ENCODE measurements around the gene APH1B. TPM values are rescaled to one million over a fixed set of nuclear protein-coding genes. Genes with fewer than 3 reads are reported as not detected.
"Not testable (repeated sequence)": the region's sequence is repeated elsewhere in the genome, so short reads cannot be mapped to it uniquely, and the experiment has no call there.

Gene APH1B
- total RNA-seq, 4 donors from 2014 or later: 0.80 to 9.7 (median 7.1) TPM

DNA sequence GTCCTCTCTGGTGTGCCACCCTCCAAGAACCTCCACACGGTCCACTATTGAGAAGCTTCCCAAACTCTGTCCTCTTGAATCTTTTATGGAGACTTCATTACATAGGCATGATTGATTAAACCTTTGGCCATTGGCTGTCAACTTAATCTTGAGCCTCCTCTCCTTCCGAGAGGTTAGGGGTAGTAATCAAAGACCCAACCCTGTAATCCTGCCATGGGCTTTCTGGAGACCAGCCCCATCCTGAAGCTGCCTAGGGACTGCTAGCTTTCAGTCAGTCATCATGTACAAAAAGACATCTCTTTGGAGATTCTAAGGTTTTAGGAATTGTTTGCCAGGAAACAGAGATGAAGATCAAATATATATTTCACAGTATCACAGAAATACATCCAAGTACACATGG, 37.0 kb downstream of the APH1B start:
- Histone ChIP-seq H3K36me3 (no peaks in the 10 kb centered on the region), H3K27ac (no peak overlapping the region), H3K9me3 (no peaks in the 10 kb centered on the region), H3K4me3 (no peak overlapping the region), H3K27me3 (no peaks in the 10 kb centered on the region), H3K4me1 (peaks cover 0 to 12% (median 3%) of the 10 kb centered on the region in 4 donors)
- TF ChIP-seq, protein P1, sequence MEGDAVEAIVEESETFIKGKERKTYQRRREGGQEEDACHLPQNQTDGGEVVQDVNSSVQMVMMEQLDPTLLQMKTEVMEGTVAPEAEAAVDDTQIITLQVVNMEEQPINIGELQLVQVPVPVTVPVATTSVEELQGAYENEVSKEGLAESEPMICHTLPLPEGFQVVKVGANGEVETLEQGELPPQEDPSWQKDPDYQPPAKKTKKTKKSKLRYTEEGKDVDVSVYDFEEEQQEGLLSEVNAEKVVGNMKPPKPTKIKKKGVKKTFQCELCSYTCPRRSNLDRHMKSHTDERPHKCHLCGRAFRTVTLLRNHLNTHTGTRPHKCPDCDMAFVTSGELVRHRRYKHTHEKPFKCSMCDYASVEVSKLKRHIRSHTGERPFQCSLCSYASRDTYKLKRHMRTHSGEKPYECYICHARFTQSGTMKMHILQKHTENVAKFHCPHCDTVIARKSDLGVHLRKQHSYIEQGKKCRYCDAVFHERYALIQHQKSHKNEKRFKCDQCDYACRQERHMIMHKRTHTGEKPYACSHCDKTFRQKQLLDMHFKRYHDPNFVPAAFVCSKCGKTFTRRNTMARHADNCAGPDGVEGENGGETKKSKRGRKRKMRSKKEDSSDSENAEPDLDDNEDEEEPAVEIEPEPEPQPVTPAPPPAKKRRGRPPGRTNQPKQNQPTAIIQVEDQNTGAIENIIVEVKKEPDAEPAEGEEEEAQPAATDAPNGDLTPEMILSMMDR (IDR thresholded peaks at IDR 0.05): no peak
- TF ChIP-seq POLR2A (IDR thresholded peaks at IDR 0.05): no peak
- no peak for TF ChIP-seq POLR2AphosphoS5 (IDR thresholded peaks at IDR 0.05)
- no peak for TF ChIP-seq EP300 (IDR thresholded peaks at IDR 0.05; ENCODE audit: low read depth)
- in situ Hi-C loops (cut with MboI; ENCODE audit: low pct_ligation_motif_present in 1 of 4, low pct_unique_long_range_greater_than_20kb in 1 of 4, low sequenced_read_pairs in 3 of 4) (no loop called here), intact Hi-C loops (cut with DNase I; ENCODE audit: low total_unique reads) (no loop called here)
- DNase-seq: no peak
- 74 to 100% methylated on average over 1 to 2 of the region's 2 CpGs for WGBS, 2 donors (ENCODE audit: low coverage in 1 of 2)

DNA sequence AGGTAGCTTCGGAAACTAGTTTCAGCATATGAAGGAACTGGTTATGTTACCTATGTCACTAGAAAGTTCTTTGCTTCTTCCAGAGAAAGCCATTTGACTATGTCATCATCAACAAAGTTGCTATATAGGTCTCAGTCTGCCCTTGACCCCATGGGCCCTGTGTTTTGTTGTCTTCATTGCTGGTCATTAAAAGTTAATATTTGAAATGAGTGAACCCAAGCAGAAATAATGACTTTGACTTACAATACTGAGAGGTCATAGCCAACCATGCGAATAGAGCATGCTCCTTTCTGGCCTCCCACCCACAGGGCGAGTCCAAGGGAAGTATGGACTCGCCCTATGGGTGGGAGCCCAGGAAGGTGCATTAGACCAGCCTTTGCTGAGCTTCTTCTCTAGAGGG, 40.9 kb downstream of the APH1B start:
- H3K36me3 ChIP-seq: no peaks in the 10 kb centered on the region
- 87 to 100% methylated on average over 3 to 4 of the region's 4 CpGs for WGBS, 2 donors (ENCODE audit: low coverage in 1 of 2)
- in situ Hi-C loops (cut with MboI; ENCODE audit: low pct_ligation_motif_present in 1 of 4, low pct_unique_long_range_greater_than_20kb in 1 of 4, low sequenced_read_pairs in 3 of 4): no loop called here
- peak overlapping the region in 1 of 4 donors; percentile 31 for H3K27ac ChIP-seq
- H3K4me1 ChIP-seq: peaks cover 0 to 11% (median 3%) of the 10 kb centered on the region in 4 donors
- TF ChIP-seq POLR2A (IDR thresholded peaks at IDR 0.05): no peak
- no peaks in the 10 kb centered on the region for H3K9me3 ChIP-seq
- no peaks in the 10 kb centered on the region for H3K27me3 ChIP-seq
- intact Hi-C loops (cut with DNase I; ENCODE audit: low total_unique reads): no loop called here
- H3K4me3 ChIP-seq: no peak overlapping the region
- no peak for DNase-seq

DNA sequence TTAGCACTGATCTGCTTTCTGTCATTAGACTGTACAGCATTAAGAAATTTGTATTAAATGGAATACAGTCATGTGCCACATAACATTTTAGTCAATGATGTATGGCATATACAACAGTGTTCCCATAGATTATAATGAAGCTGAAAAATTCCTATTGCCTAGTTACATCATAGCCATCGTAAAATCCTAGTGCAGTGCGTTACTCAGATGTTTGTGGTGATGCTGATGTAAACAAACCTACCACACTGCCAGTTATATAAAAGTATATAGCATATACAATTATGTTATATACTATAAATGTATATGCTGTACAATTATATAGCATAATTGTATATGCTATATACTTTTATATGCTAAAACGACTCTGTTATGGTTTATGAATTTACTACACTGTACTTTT, 41.7 kb downstream of the APH1B start:
- peak in 1 of 3 donors; percentile 16 for TF ChIP-seq POLR2AphosphoS5 (IDR thresholded peaks at IDR 0.05)
- TF ChIP-seq, protein P1 (IDR thresholded peaks at IDR 0.05): no peak
- peaks cover 0 to 11% (median 3%) of the 10 kb centered on the region in 4 donors for H3K4me1 ChIP-seq
- no peaks in the 10 kb centered on the region for H3K27me3 ChIP-seq
- in situ Hi-C loops (cut with MboI; ENCODE audit: low pct_ligation_motif_present in 1 of 4, low pct_unique_long_range_greater_than_20kb in 1 of 4, low sequenced_read_pairs in 3 of 4) (no loop called here), intact Hi-C loops (cut with DNase I; ENCODE audit: low total_unique reads) (no loop called here)
- DNase-seq: no peak
- H3K9me3 ChIP-seq: no peaks in the 10 kb centered on the region
- no peak overlapping the region for H3K4me3 ChIP-seq
- H3K36me3 ChIP-seq: no peaks in the 10 kb centered on the region
- 52% methylated on average over 3 of the region's 3 CpGs for WGBS, 2 donors (ENCODE audit: low coverage in 1 of 2)
- peak overlapping the region in 1 of 4 donors; percentile 31 for H3K27ac ChIP-seq

DNA sequence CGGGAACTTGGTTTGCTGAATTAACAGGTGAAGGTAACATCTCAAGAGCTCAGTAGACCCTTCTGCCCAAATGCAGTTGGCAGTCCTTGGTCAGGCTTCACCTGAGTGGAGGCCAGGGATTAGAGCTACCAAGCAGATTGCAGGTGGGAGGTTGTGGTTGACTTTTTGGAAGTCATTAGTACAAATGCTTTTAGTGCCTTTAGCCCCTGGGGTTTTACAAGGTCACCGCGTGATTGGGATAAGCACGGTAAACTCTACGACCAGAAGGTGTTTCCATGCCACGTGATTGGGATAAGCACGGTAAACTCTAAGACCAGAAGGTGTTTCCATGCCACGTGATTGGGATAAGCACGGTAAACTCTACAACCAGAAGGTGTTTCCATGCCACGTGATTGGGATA, 43.0 kb downstream of the APH1B start:
- H3K9me3 ChIP-seq; H3K27me3 ChIP-seq; in situ Hi-C loops (cut with MboI; ENCODE audit: low pct_ligation_motif_present in 1 of 4, low pct_unique_long_range_greater_than_20kb in 1 of 4, low sequenced_read_pairs in 3 of 4); intact Hi-C loops (cut with DNase I; ENCODE audit: low total_unique reads); H3K27ac ChIP-seq; H3K4me3 ChIP-seq; H3K36me3 ChIP-seq; DNase-seq: not testable (repeated sequence)
- H3K4me1 ChIP-seq: peaks cover 0 to 11% (median 3%) of the 10 kb centered on the region in 4 donors
- 90 to 94% methylated on average over 2 to 10 of the region's 10 CpGs for WGBS, 2 donors (ENCODE audit: low coverage in 1 of 2)

DNA sequence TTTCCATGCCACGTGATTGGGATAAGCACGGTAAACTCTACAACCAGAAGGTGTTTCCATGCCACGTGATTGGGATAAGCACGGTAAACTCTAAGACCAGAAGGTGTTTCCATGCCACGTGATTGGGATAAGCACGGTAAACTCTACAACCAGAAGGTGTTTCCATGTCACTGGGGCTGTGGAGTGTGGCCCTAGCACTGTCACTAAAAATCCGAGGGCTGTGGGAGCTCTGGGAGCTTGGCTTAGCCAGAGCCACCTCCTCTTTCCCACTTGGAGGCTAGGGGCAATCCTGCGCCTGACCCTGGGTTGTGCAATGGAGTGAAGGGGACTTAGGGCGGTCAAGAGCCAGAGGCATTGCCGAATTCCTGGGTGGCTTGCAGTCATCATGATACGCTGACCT, 43.6 kb downstream of the APH1B start:
- H3K27me3 ChIP-seq; H3K9me3 ChIP-seq; H3K27ac ChIP-seq; H3K4me3 ChIP-seq; in situ Hi-C loops (cut with MboI; ENCODE audit: low pct_ligation_motif_present in 1 of 4, low pct_unique_long_range_greater_than_20kb in 1 of 4, low sequenced_read_pairs in 3 of 4); DNase-seq; intact Hi-C loops (cut with DNase I; ENCODE audit: low total_unique reads); H3K36me3 ChIP-seq: not testable (repeated sequence)
- 85 to 100% methylated on average over 1 to 10 of the region's 11 CpGs for WGBS, 2 donors (ENCODE audit: low coverage in 1 of 2)
- peaks cover 0 to 11% (median 3%) of the 10 kb centered on the region in 4 donors for H3K4me1 ChIP-seq

DNA sequence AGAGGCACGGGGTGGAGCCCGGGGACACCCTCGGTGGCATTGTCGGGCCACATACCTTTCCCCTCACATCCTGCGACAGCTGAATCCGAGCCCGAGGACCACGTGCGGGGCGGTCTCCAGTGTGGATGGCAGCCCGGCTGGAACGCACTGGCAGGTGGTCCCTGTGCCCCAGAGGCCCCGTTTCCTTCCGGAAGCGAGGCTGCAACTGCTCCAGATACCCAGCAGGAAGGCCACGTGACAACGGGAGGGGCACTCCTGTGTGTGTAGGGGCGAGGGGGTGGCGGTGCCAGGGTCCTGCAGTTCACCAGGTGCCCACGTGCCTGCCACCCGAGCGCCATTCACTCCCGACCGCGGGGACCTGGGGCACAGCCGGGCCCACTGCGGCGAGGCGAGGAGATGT, 44.1 kb downstream of the APH1B start:
- no peaks in the 10 kb centered on the region for H3K27me3 ChIP-seq
- H3K4me1 ChIP-seq: peaks cover 0 to 6% (median 3%) of the 10 kb centered on the region in 4 donors
- H3K4me3 ChIP-seq: no peak overlapping the region
- no peak for DNase-seq
- H3K27ac ChIP-seq: peak overlapping the region in 1 of 4 donors; percentile 23
- intact Hi-C loops (cut with DNase I; ENCODE audit: low total_unique reads): no loop called here
- no peaks in the 10 kb centered on the region for H3K9me3 ChIP-seq
- TF ChIP-seq POLR2A (IDR thresholded peaks at IDR 0.05) (no peak), POLR2AphosphoS5 (IDR thresholded peaks at IDR 0.05) (peak in 2 of 3 donors; percentile 28 to 32)
- in situ Hi-C loops (cut with MboI; ENCODE audit: low pct_ligation_motif_present in 1 of 4, low pct_unique_long_range_greater_than_20kb in 1 of 4, low sequenced_read_pairs in 3 of 4): no loop called here
- WGBS, 2 donors (ENCODE audit: low coverage in 1 of 2): 90% methylated on average over 25 of the region's 29 CpGs; no CpG with 5 or more reads in 1 of the 2 donors
- H3K36me3 ChIP-seq: no peaks in the 10 kb centered on the region

Measured in transverse colon (tissue), 4 donors.